GM19455 (cell line): ENCODE measurements around the gene PJA1.

Experiments
- ATAC-seq: cut with Tn5 transposase; IDR thresholded peaks from one replicate; pipeline ENCODE4 v1.9.1; 2021; ENCODE audit not compliant: unreplicated experiment

The PJA1 gene

GRCh38 chrX:69172937-69173336 is 7.7 kb upstream of the PJA1 start:
- no peak for ATAC-seq

GRCh38 chrX:69170319-69170718 is 5.1 kb upstream of the PJA1 start:
- no peak for ATAC-seq

- ATAC-seq = no peak
Observed at GRCh38 chrX:69163936-69164741, 1.1 kb downstream of the PJA1 start.

- ATAC-seq = no peak
Observed at GRCh38 chrX:69162361-69162865, 2.8 kb downstream of the PJA1 start.

- ATAC-seq = no peak
Observed at GRCh38 chrX:69161786-69162349, 3.4 kb downstream of the PJA1 start.

GRCh38 chrX:69161371-69161770 is 3.9 kb downstream of the PJA1 start:
- ATAC-seq = no peak

- peak; percentile 76 for ATAC-seq
Observed at GRCh38 chrX:69158166-69158980, 6.9 kb downstream of the PJA1 start.

GRCh38 chrX:69156638-69157037 is 8.6 kb downstream of the PJA1 start:
- no peak for ATAC-seq

GRCh38 chrX:69155786-69156520 is 9.3 kb downstream of the PJA1 start:
- ATAC-seq = no peak

- no peak for ATAC-seq
Observed at GRCh38 chrX:69154051-69154450, 11.2 kb downstream of the PJA1 start.

GRCh38 chrX:69153060-69153730 is 12.1 kb downstream of the PJA1 start:
- ATAC-seq = no peak

GRCh38 chrX:69152417-69152841 is 12.8 kb downstream of the PJA1 start:
- no peak for ATAC-seq

- ATAC-seq = no peak
Observed at GRCh38 chrX:69151866-69152284, 13.4 kb downstream of the PJA1 start.

GRCh38 chrX:69150281-69150960 is 14.8 kb downstream of the PJA1 start:
- no peak for ATAC-seq

GRCh38 chrX:69149466-69150280 is 15.6 kb downstream of the PJA1 start:
- no peak for ATAC-seq

- ATAC-seq = no peak
Observed at GRCh38 chrX:69148946-69149345, 16.3 kb downstream of the PJA1 start.

GRCh38 chrX:69146739-69147138 is 18.5 kb downstream of the PJA1 start:
- no peak for ATAC-seq

GRCh38 chrX:69145714-69146113 is 19.5 kb downstream of the PJA1 start:
- no peak for ATAC-seq
